H1 (cell line): ENCODE measurements around the gene MPRIP. TPM values are rescaled to one million over a fixed set of nuclear protein-coding genes. Genes with fewer than 3 reads are reported as not detected.

Source experiments
- CTCF ChIA-PET: fragments of 300-600 bp; sonication (Branson Sonifier 250); formaldehyde crosslinking; loops from one replicate; lab custom pipeline; 2021; ENCODE audit not compliant: partially characterized antibody; lab: Charles Lee
- POLR2A ChIA-PET: fragments of 300-600 bp; sonication (Branson Sonifier 250); formaldehyde crosslinking; loops from one replicate; lab custom pipeline; 2021; ENCODE audit warnings: inconsistent platforms; ENCODE audit not compliant: partially characterized antibody; lab: Charles Lee
- DNase-seq, 2 experiments: peaks; one replicate each; pipeline versions ENCODE4 v3.0.0 to v3.0.0-alpha.2; 2010 to 2022; ENCODE audit warnings: low spot score in 2 of 2, low read depth in 1 of 2, mixed read lengths in 1 of 2
- FAIRE-seq: peaks from 2 replicates; lab custom pipeline; 2011; peaks lifted over from hg19 to GRCh38; lab: Jason Lieb, UNC
- H2AFZ ChIP-seq: 2 replicates; pipeline ENCODE4 v1.8.1; 2012; ENCODE audit warnings: low read length, inconsistent platforms
- H2AK5ac ChIP-seq: 2 replicates; pipeline ENCODE4 v1.6.1; 2013; ENCODE audit warnings: low read depth, low read length
- H2BK120ac ChIP-seq: replicated peaks from 2 replicates; pipeline ENCODE3; 2013; ENCODE audit warnings: low read depth, low read length, inconsistent platforms
- H2BK12ac ChIP-seq: 2 replicates; pipeline ENCODE4 v1.6.1; 2013; ENCODE audit warnings: low read depth, low read length
- H2BK15ac ChIP-seq: 2 replicates; pipeline ENCODE4 v1.6.1; 2013; ENCODE audit warnings: low read length
- H2BK20ac ChIP-seq: 2 replicates; pipeline ENCODE4 v1.6.1; 2013; ENCODE audit warnings: low read length
- H2BK5ac ChIP-seq: 2 replicates; pipeline ENCODE4 v1.6.1; 2013; ENCODE audit warnings: low read depth, low read length
- H3K14ac ChIP-seq: 2 replicates; pipeline ENCODE4 v1.6.1; 2013; ENCODE audit warnings: inconsistent platforms; ENCODE audit not compliant: insufficient read length
- H3K18ac ChIP-seq: 2 replicates; pipeline ENCODE4 v1.6.1; 2013; ENCODE audit warnings: low read length; ENCODE audit errors: extremely low read depth
- H3K23ac ChIP-seq: 2 replicates; pipeline ENCODE4 v1.6.1; 2013; ENCODE audit warnings: inconsistent platforms; ENCODE audit not compliant: insufficient read length
- H3K23me2 ChIP-seq: 2 replicates; pipeline ENCODE4 v1.6.1; 2013; ENCODE audit warnings: low read depth, low read length
- H3K27ac ChIP-seq: 2 replicates; pipeline ENCODE4 v1.6.1; 2011; ENCODE audit warnings: low read depth, low read length, inconsistent platforms
- H3K27me3 ChIP-seq, 4 experiments: replicated peaks in 1 of 4; 1 replicate in 1 of 4; 2 replicates in 3 of 4; pipeline versions ENCODE4 v1.6.1 to v1.8.1; 2011 to 2013; ENCODE audit warnings: low read length in 3 of 4, mild to moderate bottlenecking in 3 of 4, inconsistent platforms in 2 of 4, mixed read lengths in 2 of 4, moderate library complexity in 1 of 4; ENCODE audit not compliant: control insufficient read depth in 3 of 4, insufficient read depth in 3 of 4; ENCODE audit errors: extremely low read depth in 1 of 4
- H3K36me3 ChIP-seq, 4 experiments: 2 replicates each; pipeline versions ENCODE4 v1.6.1 to v1.8.1; 2011 to 2013; ENCODE audit warnings: mild to moderate bottlenecking in 4 of 4, low read length in 3 of 4, moderate library complexity in 2 of 4, control low read depth in 1 of 4, inconsistent platforms in 1 of 4; ENCODE audit not compliant: insufficient read depth in 4 of 4, control insufficient read depth in 2 of 4
- H3K4ac ChIP-seq: replicated peaks from 2 replicates; pipeline ENCODE3; 2013; ENCODE audit warnings: low read length, low read depth, mixed read lengths, inconsistent platforms; ENCODE audit not compliant: insufficient read length
- H3K4me1 ChIP-seq, 4 experiments: replicated peaks in 1 of 4; 1 replicate in 1 of 4; 2 replicates in 3 of 4; pipeline versions ENCODE4 v1.6.1 to v1.8.1; 2011 to 2013; ENCODE audit warnings: low read length in 3 of 4, inconsistent platforms in 2 of 4, mixed read lengths in 1 of 4; ENCODE audit not compliant: insufficient read depth in 4 of 4, control insufficient read depth in 3 of 4
- H3K4me2 ChIP-seq, 2 experiments: 2 replicates each; pipeline versions ENCODE4 v1.6.1 to v1.8.1; 2011 to 2013; ENCODE audit warnings: low read depth in 2 of 2, low read length in 2 of 2, control low read depth in 1 of 2, inconsistent platforms in 1 of 2, mild to moderate bottlenecking in 1 of 2; ENCODE audit not compliant: insufficient read depth in 1 of 2
- H3K4me3 ChIP-seq, 4 experiments: fragments of 200-600, 300-600 bp in 1 of 4; sonication (generic), shearing (Covaris generic), sonication (Bioruptor Twin) in 1 of 4; 2 replicates each; pipeline versions ENCODE4 v1.5.1 to v1.8.1; 2011 to 2016; ENCODE audit warnings: low read length in 4 of 4, low read depth in 3 of 4, control low read depth in 2 of 4, inconsistent platforms in 2 of 4, mild to moderate bottlenecking in 2 of 4, mixed read lengths in 1 of 4, moderate library complexity in 1 of 4; ENCODE audit not compliant: insufficient read depth in 2 of 4; ENCODE audit errors: extremely low read depth in 1 of 4
- H3K56ac ChIP-seq: replicated peaks from 2 replicates; pipeline ENCODE3; 2013; ENCODE audit warnings: low read depth, mild to moderate bottlenecking, mixed read lengths, low read length, inconsistent platforms; ENCODE audit not compliant: insufficient read length
- H3K79me1 ChIP-seq: 2 replicates; pipeline ENCODE4 v1.6.1; 2013; ENCODE audit warnings: low read depth, low read length, control low read depth
- H3K79me2 ChIP-seq, 2 experiments: 2 replicates each; pipeline versions ENCODE4 v1.6.1 to v1.8.1; 2012 to 2013; ENCODE audit warnings: low read length in 2 of 2, mild to moderate bottlenecking in 2 of 2, inconsistent platforms in 1 of 2; ENCODE audit not compliant: insufficient read depth in 2 of 2, control insufficient read depth in 1 of 2
- H3K9ac ChIP-seq, 4 experiments: replicated peaks in 1 of 4; 1 replicate in 1 of 4; 2 replicates in 3 of 4; pipeline versions ENCODE4 v1.6.1 to v1.8.1; 2011 to 2013; ENCODE audit warnings: low read depth in 3 of 4, low read length in 3 of 4, control low read depth in 2 of 4, mild to moderate bottlenecking in 2 of 4, moderate library complexity in 2 of 4, inconsistent platforms in 1 of 4; ENCODE audit errors: extremely low read depth in 1 of 4
- H3K9me3 ChIP-seq, 2 experiments: 2 replicates each; pipeline versions ENCODE4 v1.6.1 to v1.8.1; 2012 to 2013; ENCODE audit warnings: mild to moderate bottlenecking in 2 of 2, moderate library complexity in 2 of 2, control low read depth in 1 of 2, inconsistent platforms in 1 of 2, low read depth in 1 of 2, low read length in 1 of 2, mixed read lengths in 1 of 2; ENCODE audit not compliant: insufficient read depth in 2 of 2
- H4K20me1 ChIP-seq, 2 experiments: replicated peaks in 1 of 2; 2 replicates each; pipeline versions ENCODE3 to v1.8.1; 2011 to 2013; ENCODE audit warnings: inconsistent platforms in 2 of 2, low read length in 2 of 2, mild to moderate bottlenecking in 1 of 2; ENCODE audit not compliant: insufficient read depth in 2 of 2, control insufficient read depth in 1 of 2
- H4K5ac ChIP-seq: 2 replicates; pipeline ENCODE4 v1.6.1; 2013; ENCODE audit warnings: low read length, low read depth, mixed read lengths, inconsistent platforms; ENCODE audit not compliant: insufficient read length
- H4K8ac ChIP-seq: 2 replicates; pipeline ENCODE4 v1.8.0; 2013; ENCODE audit warnings: mild to moderate bottlenecking, moderate library complexity, low read length, inconsistent platforms; ENCODE audit not compliant: insufficient read depth; ENCODE audit errors: extremely low read depth
- H4K91ac ChIP-seq: replicated peaks from 2 replicates; pipeline ENCODE3; 2013; ENCODE audit warnings: low read length, mixed read lengths, inconsistent platforms; ENCODE audit not compliant: insufficient read length
- CREB1 ChIP-seq: IDR thresholded peaks from 2 replicates; pipeline ENCODE4 v1.6.1; 2012; ENCODE audit warnings: inconsistent platforms
- EZH2 ChIP-seq: fragments of 200-600 bp; sonication (generic); IDR thresholded peaks from 2 replicates; pipeline ENCODE4 v1.7.1; 2012; ENCODE audit warnings: low read depth, mild to moderate bottlenecking, moderate library complexity, low read length, inconsistent platforms; ENCODE audit not compliant: severe bottlenecking
- MAFK ChIP-seq: IDR thresholded peaks from 2 replicates; pipeline ENCODE4 v1.6.1; 2012; ENCODE audit warnings: low read depth, mild to moderate bottlenecking, improper control_type of control experiment, low read length
- SAP30 ChIP-seq: fragments of 300-600 bp; sonication (generic); IDR thresholded peaks from 2 replicates; pipeline ENCODE4 v1.7.1; 2012; ENCODE audit warnings: low read length, moderate library complexity, mild to moderate bottlenecking, inconsistent platforms; ENCODE audit not compliant: insufficient read depth, insufficient replicate concordance
- SRF ChIP-seq: IDR thresholded peaks from 2 replicates; pipeline ENCODE4 v1.6.1; 2011; ENCODE audit warnings: mild to moderate bottlenecking, low read depth, low read length, moderate library complexity
- TCF12 ChIP-seq: IDR thresholded peaks from 2 replicates; pipeline ENCODE4 v1.6.1; 2011; ENCODE audit warnings: low read depth, mild to moderate bottlenecking, low read length
- WGBS, 2 experiments: shearing (Covaris generic) in 1 of 2; methylation state at CpG; one replicate each; pipeline versions ENCODE4 v1.1.6 to v1.1.7; 2013 to 2015; ENCODE audit warnings: low lambda C conversion rate in 2 of 2, mixed read lengths in 2 of 2, inconsistent platforms in 1 of 2, low coverage in 1 of 2, missing lambda C conversion rate in 1 of 2; ENCODE audit not compliant: insufficient replicate concordance in 2 of 2, insufficient coverage in 1 of 2, insufficient read length in 1 of 2; ENCODE audit errors: extremely low coverage in 1 of 2, missing lambda C conversion rate in 1 of 2; 5-methylcytosine and 5-hydroxymethylcytosine counted together
- polyA plus RNA-seq, 7 experiments: library from polyadenylated mRNA; depleted of rRNA in 3 of 7; stranded (reverse) in 5 of 7; unstranded in 2 of 7; fragments of >200 nt in 5 of 7; fragments of 200-250 nt in 2 of 7; gene quantifications; 1 replicate in 5 of 7; 2 replicates in 1 of 7; 4 replicates in 1 of 7; pipeline versions ENCODE4 v1.2.1 to v1.2.3, GENCODE V29; 2011 to 2013; ENCODE audit warnings: missing spikeins in 2 of 7, mixed read lengths in 2 of 7
- total RNA-seq: library from RNA; stranded (reverse); fragmentation: NEBNext Ultra II Directional; extraction: Animal tissue kit (Norgen Biotek cat#: 25700); gene quantifications from 2 replicates; pipeline ENCODE4 v1.2.1, GENCODE V29; 2021

The MPRIP gene
- total and polyA plus RNA-seq, 2 of the 8 experiments (the other 6 are each of a cell fraction or from before 2014, with no cell fraction given) = 48.6 to 146 TPM

- Histone ChIP-seq H2BK20ac (no peak overlapping the region), H3K14ac (no peak overlapping the region), H2BK5ac (no peak overlapping the region), H3K18ac (no peak overlapping the region), H3K4me1 (peaks cover 0 to 3% (median under 1%) of the 10 kb centered on the region in 4 experiments; a peak in 3 of 7 replicates), H3K9ac (no peak overlapping the region), H4K8ac (no peak overlapping the region), H3K9me3 (no peaks in the 10 kb centered on the region), H3K79me2 (no peaks in the 10 kb centered on the region), H2BK12ac (no peak overlapping the region), H3K56ac (no peak overlapping the region), H3K4me2 (no peak overlapping the region), H2BK120ac (no peak overlapping the region), H4K5ac (no peak overlapping the region), H4K20me1 (no peaks in the 10 kb centered on the region), H3K79me1 (no peaks in the 10 kb centered on the region), H3K23ac (no peak overlapping the region), H3K4me3 (no peak overlapping the region), H2AK5ac (no peak overlapping the region), H3K4ac (no peak overlapping the region), H3K23me2 (no peaks in the 10 kb centered on the region), H3K27ac (no peak overlapping the region), H2AFZ (no peak overlapping the region), H4K91ac (no peak overlapping the region), H3K36me3 (no peaks in the 10 kb centered on the region; a peak in 2 of 8 replicates), H3K27me3 (no peaks in the 10 kb centered on the region), H2BK15ac (no peak overlapping the region)
- DNase-seq = no peak
- WGBS, 2 experiments = 90% methylated on average over 11 of the region's 11 CpGs; no CpG with 5 or more reads in 1 of the 2 experiments
- no peak for FAIRE-seq
- TF ChIP-seq TCF12 (no peak), SAP30 (no peak), MAFK (no peak), SRF (no peak), CREB1 (no peak), EZH2 (no peak)
- POLR2A ChIA-PET = interaction anchor here (1.4 kb wide), 1 partner anchor 11 kb away, joined by 4 read pairs; no protein-coding TSS in a partner anchor
- CTCF ChIA-PET = interaction anchor here (1.0 to 1.6 kb wide), 3 partner anchors 16 to 190 kb away, joined by 3 to 5 read pairs (median 4); no protein-coding TSS in a partner anchor
Measured at GRCh38 chr17:17191346-17191792, 149.1 kb downstream of the MPRIP start.
